ENCODE measurements around the gene FGF11.

- TF ChIP-seq CTCF (IDR thresholded peaks at IDR 0.05) (no peak), POLR2A (IDR thresholded peaks at IDR 0.05) (no peak)
These were observed 46.4 kb upstream of the FGF11 start for GRCh38 chr17:7392696-7393612.

All from heart left ventricle (tissue), 13 donors.